HG03097 (cell line): Measurements from ENCODE around the gene PEX10.

Experiments
- ATAC-seq: cut with Tn5 transposase; IDR thresholded peaks from one replicate; pipeline ENCODE4 v1.9.1; 2021; ENCODE audit not compliant: unreplicated experiment, low FRiP score

PEX10 gene

DNA sequence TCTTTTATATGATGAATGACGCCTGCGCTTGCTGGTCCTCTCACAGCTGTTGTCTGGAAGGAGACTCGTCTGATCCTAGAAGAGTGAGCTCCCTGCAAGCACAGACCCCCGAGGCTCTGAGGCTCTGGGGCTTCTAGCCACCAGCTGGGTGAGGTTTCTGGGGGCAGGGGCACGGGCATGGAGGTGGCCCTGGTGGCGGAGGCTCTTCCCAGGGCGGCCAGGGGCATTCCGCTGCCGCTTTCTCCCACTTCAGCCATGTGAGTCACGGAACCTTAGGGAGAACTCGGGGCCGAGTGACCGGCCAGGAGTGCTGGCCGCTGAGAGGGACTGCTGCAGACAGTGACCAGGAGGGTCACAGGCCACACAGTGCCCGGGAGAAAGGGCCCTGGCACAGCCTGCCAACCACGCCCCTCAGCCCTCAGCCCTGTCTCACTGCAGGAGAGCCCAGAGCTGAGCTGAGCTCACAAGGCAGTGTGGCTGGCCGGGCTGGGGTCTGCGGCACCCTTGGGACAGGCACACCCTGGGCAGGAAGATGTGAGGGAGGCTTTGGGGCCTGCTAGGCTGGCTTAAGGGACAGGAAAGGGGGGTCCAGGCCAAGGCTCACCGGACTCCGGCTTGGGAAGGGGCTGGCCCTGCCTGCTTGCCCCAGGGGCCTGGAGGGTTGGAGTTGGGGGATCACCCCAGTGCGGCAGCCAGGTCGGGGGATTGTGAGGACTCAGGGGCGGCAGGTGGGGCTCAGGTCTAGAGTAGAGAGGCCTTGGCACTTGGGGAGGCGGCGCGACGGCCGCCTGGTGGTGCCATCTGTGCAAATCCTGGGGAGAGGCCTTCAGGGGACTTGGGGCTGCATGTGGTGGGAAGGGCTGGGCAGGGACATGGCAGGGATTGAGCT is 56.7 kb downstream of the PEX10 start:
- no peak for ATAC-seq

DNA sequence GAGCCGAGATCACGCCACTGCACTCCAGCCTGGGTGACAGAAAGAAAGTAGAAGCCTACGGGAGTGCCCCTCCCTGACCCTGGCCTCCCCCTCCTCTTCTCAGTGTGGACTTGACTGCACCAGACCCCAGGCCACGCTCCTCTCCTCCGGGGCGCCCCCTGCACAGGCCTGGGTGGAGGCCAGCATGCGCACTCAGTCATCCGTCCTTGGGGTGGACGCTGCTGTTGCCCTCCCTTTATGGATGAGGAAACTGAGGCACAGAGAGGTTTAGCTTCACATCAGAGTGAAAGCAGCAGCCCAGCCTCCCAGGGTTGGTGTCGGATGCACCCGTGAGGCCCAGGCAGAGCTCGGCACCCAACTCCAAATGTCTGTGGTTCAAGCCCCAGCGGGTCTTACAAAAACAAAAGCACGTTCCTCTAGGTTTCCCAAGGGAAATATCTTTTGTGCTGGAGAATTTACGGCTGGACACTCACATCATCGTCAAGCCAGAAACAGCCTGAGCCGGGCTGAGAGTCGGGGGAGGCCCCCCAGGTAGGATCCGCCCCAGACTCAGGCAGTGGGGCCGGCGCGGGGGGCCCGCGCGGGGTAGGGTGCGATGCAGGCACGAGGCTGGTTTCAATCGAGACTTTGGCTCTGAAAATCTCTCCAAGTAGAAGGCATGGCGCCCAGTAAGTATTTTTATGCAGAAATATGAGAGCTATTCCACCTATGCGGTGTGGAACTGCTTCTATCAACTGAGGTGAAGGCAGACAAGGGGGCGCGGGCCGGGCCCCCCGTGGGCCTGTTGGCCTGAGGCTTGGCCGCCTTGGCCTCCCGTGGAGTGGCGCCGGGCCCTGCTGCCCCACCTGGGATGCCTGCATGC is 57.6 kb downstream of the PEX10 start:
- no peak for ATAC-seq
